ENCODE results near the gene LOXL1. TPM values are rescaled to one million over a fixed set of nuclear protein-coding genes. Genes with fewer than 3 reads are reported as not detected.

The LOXL1 gene
- total and polyA plus RNA-seq, 4 donors = 0.67 to 2.0 (median 1.4) TPM; not detected in 1

DNA sequence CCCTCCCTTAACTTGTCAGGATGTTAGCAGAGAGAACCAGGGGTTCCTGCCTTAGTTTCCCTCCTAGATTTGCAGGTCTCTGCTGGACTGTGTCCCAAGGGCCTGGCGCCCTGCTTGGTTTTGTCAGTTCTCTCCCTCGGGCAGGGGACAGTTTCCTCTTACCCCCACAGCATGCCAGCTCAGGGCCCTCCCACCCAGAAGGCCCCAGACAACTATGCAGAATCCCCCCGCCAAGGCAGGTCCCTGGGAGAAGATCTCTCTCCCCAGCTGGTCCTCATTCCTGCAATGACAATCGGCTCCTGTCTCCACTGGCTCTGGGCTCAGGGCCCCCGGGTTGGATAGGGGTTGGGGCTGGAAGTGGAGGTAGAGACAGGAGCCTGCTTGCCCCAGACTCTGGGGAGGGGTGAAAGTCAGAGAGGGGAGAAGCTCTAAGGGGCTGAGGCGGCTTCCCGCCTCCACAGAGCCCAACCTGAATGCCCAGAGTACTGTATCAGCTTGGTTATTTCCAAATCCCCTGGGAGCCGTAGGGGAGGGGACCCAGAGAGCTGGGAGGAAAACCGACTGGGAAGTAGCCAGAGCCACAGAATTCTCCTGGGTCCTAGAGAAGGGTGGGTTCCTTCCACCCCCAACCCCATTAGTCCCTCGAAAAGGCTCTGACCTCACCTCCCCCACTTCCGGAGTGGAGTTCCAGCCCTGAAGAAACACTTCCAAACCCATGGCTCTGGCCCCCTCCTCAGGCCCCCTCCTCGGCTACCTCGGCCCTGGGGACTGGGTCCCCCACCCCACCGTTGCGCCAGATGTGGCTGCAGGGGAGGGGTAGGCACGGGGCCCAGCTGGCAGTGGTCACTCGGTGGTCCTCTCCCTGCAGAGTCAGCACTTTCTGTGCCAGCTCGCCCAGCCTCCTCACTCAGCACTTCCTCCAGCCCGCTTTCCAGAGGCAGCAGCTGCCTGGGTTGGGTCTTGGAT is 3.8 kb upstream of the LOXL1 start:
- H3K4me1 ChIP-seq (ENCODE audit: control insufficient read depth in 4 of 4, insufficient read depth in 4 of 4, low read length in 3 of 4) = peaks cover 0 to 5% (median 2%) of the 10 kb centered on the region in 4 donors
- H3K9me3 ChIP-seq (ENCODE audit: control insufficient read depth in 4 of 4, low read length in 3 of 4) = no peaks in the 10 kb centered on the region
- H3K36me3 ChIP-seq (ENCODE audit: control insufficient read depth in 4 of 4, insufficient read depth in 3 of 4, low read depth in 1 of 4, low read length in 3 of 4) = no peaks in the 10 kb centered on the region
- H3K27me3 ChIP-seq (ENCODE audit: control insufficient read depth in 4 of 4, insufficient read depth in 4 of 4, low read length in 3 of 4) = peaks cover 0 to 3% (median 0%) of the 10 kb centered on the region in 4 donors
- H3K27ac ChIP-seq (ENCODE audit: low read depth in 1 of 2, low read length in 2 of 2) = no peak overlapping the region
- TF ChIP-seq, protein P1, sequence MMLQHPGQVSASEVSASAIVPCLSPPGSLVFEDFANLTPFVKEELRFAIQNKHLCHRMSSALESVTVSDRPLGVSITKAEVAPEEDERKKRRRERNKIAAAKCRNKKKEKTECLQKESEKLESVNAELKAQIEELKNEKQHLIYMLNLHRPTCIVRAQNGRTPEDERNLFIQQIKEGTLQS (IDR thresholded peaks at IDR 0.05) = no peak
- H3K9ac ChIP-seq (ENCODE audit: low read depth in 1 of 2, low read length in 2 of 2) = no peak overlapping the region
- no peak for DNase-seq (ENCODE audit: low spot score)
- WGBS = 47% methylated on average over 19 of the region's 19 CpGs
- H3K4me3 ChIP-seq (ENCODE audit: low read depth in 1 of 3, low read length in 3 of 3) = no peak overlapping the region

DNA sequence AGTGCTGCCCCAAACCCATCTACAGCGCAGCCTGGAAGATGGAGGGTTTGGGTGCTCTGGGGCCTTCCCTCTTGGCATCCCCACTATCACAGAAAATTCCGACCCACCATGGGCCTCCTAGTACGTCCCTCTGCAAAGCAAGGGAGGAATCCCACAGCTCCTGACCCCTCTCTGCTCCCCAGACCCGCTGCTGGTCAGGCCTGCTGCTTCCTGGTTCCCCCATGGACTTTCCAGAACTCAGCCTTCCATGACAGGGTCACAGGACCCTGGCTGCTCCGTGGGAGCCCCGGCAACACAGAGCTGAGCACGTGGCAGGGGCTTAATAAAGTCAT is 3.1 kb upstream of the LOXL1 start:
- 69% methylated on average over 7 of the region's 7 CpGs for WGBS
- H3K27me3 ChIP-seq (ENCODE audit: control insufficient read depth in 4 of 4, insufficient read depth in 4 of 4, low read length in 3 of 4) = peaks cover 0 to 5% (median under 1%) of the 10 kb centered on the region in 4 donors
- H3K9me3 ChIP-seq (ENCODE audit: control insufficient read depth in 4 of 4, low read length in 3 of 4) = no peaks in the 10 kb centered on the region
- peaks cover 2 to 11% (median 6%) of the 10 kb centered on the region in 4 donors for H3K4me1 ChIP-seq (ENCODE audit: control insufficient read depth in 4 of 4, insufficient read depth in 4 of 4, low read length in 3 of 4)
- H3K4me3 ChIP-seq (ENCODE audit: low read depth in 1 of 3, low read length in 3 of 3) = no peak overlapping the region
- no peak for DNase-seq (ENCODE audit: low spot score)
- TF ChIP-seq, protein P2, sequence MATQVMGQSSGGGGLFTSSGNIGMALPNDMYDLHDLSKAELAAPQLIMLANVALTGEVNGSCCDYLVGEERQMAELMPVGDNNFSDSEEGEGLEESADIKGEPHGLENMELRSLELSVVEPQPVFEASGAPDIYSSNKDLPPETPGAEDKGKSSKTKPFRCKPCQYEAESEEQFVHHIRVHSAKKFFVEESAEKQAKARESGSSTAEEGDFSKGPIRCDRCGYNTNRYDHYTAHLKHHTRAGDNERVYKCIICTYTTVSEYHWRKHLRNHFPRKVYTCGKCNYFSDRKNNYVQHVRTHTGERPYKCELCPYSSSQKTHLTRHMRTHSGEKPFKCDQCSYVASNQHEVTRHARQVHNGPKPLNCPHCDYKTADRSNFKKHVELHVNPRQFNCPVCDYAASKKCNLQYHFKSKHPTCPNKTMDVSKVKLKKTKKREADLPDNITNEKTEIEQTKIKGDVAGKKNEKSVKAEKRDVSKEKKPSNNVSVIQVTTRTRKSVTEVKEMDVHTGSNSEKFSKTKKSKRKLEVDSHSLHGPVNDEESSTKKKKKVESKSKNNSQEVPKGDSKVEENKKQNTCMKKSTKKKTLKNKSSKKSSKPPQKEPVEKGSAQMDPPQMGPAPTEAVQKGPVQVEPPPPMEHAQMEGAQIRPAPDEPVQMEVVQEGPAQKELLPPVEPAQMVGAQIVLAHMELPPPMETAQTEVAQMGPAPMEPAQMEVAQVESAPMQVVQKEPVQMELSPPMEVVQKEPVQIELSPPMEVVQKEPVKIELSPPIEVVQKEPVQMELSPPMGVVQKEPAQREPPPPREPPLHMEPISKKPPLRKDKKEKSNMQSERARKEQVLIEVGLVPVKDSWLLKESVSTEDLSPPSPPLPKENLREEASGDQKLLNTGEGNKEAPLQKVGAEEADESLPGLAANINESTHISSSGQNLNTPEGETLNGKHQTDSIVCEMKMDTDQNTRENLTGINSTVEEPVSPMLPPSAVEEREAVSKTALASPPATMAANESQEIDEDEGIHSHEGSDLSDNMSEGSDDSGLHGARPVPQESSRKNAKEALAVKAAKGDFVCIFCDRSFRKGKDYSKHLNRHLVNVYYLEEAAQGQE (IDR thresholded peaks at IDR 0.05) = no peak
- TF ChIP-seq NR2F2 (IDR thresholded peaks at IDR 0.05) (no peak), FOXA1 (IDR thresholded peaks at IDR 0.05) (no peak), FOXA2 (IDR thresholded peaks at IDR 0.05) (no peak), HNF4A (conservative IDR thresholded peaks at IDR 0.05) (no peak), JUND (IDR thresholded peaks at IDR 0.05) (no peak), HNF4G (IDR thresholded peaks at IDR 0.05) (no peak), SP1 (IDR thresholded peaks at IDR 0.05) (no peak), EGR1 (IDR thresholded peaks at IDR 0.05; ENCODE audit: low read depth in 2 of 2) (no peak), RXRA (IDR thresholded peaks at IDR 0.05) (no peak), GABPA (IDR thresholded peaks at IDR 0.05 in 1 of 2, conservative IDR thresholded peaks at IDR 0.05 in 1 of 2) (no peak), RAD21 (IDR thresholded peaks at IDR 0.05) (no peak), YY1 (IDR thresholded peaks at IDR 0.05) (no peak), TAF1 (conservative IDR thresholded peaks at IDR 0.05) (no peak)
- TF ChIP-seq, protein P1 (IDR thresholded peaks at IDR 0.05) = no peak
- TF ChIP-seq, protein P3, sequence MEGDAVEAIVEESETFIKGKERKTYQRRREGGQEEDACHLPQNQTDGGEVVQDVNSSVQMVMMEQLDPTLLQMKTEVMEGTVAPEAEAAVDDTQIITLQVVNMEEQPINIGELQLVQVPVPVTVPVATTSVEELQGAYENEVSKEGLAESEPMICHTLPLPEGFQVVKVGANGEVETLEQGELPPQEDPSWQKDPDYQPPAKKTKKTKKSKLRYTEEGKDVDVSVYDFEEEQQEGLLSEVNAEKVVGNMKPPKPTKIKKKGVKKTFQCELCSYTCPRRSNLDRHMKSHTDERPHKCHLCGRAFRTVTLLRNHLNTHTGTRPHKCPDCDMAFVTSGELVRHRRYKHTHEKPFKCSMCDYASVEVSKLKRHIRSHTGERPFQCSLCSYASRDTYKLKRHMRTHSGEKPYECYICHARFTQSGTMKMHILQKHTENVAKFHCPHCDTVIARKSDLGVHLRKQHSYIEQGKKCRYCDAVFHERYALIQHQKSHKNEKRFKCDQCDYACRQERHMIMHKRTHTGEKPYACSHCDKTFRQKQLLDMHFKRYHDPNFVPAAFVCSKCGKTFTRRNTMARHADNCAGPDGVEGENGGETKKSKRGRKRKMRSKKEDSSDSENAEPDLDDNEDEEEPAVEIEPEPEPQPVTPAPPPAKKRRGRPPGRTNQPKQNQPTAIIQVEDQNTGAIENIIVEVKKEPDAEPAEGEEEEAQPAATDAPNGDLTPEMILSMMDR (IDR thresholded peaks at IDR 0.05; ENCODE audit: low read depth, low read length, missing input control) = no peak
- TF ChIP-seq, protein P4, sequence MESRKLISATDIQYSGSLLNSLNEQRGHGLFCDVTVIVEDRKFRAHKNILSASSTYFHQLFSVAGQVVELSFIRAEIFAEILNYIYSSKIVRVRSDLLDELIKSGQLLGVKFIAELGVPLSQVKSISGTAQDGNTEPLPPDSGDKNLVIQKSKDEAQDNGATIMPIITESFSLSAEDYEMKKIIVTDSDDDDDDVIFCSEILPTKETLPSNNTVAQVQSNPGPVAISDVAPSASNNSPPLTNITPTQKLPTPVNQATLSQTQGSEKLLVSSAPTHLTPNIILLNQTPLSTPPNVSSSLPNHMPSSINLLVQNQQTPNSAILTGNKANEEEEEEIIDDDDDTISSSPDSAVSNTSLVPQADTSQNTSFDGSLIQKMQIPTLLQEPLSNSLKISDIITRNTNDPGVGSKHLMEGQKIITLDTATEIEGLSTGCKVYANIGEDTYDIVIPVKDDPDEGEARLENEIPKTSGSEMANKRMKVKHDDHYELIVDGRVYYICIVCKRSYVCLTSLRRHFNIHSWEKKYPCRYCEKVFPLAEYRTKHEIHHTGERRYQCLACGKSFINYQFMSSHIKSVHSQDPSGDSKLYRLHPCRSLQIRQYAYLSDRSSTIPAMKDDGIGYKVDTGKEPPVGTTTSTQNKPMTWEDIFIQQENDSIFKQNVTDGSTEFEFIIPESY (IDR thresholded peaks at IDR 0.05) = no peak
- TF ChIP-seq, protein P5, sequence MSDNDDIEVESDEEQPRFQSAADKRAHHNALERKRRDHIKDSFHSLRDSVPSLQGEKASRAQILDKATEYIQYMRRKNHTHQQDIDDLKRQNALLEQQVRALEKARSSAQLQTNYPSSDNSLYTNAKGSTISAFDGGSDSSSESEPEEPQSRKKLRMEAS (IDR thresholded peaks at IDR 0.05) = no peak
- no peaks in the 10 kb centered on the region for H3K36me3 ChIP-seq (ENCODE audit: control insufficient read depth in 4 of 4, insufficient read depth in 3 of 4, low read depth in 1 of 4, low read length in 3 of 4)
- no peak overlapping the region for H3K9ac ChIP-seq (ENCODE audit: low read depth in 1 of 2, low read length in 2 of 2)
- no peak overlapping the region for H3K27ac ChIP-seq (ENCODE audit: low read depth in 1 of 2, low read length in 2 of 2)

All from liver (tissue), 9 donors.